Retina (tissue), 1 donor: Measurements from ENCODE around the gene SLC9A7.

Experiments used
- DNase-seq: peaks from one replicate; pipeline ENCODE4 v3.0.0-alpha.2; 2016

The SLC9A7 gene

DNA sequence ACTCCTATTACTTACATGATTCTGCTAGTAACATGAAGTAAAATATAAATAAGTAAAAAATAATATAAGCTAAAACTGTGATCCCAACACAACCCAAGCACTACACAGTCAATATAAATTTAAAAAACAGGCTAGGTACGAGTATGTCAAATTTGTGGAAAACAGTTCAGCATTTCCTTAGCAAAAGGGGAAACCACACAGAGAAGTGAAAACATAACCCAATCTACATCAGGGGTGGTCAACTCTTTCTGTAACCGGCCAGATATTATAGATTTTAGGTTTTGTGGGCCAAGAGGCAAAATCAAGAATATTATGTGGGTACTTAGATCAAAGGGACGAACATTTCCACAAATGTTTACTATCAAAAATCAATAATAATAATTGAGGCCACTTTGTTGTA is 115.3 kb downstream of the SLC9A7 start:
- DNase-seq, result no peak

DNA sequence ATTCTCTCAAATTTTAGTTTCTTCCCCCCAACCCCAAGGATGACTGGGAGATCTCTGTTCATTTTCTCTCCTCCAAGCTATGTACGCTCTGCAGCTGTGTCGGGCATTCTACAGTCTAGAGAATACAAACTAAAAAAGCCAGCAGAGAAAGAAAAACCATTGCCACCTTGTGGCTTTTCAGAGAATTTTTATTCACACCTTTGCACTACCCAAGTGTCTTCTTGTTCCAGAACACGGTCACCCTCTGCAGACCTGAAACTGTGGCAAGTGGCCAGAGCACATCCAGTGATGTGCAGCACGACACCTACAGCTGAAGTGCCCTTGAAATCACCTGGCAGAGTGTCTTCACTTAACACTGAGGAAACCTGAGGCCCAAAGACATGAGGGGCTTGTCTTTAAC is 116.8 kb downstream of the SLC9A7 start:
- DNase-seq, result no peak

DNA sequence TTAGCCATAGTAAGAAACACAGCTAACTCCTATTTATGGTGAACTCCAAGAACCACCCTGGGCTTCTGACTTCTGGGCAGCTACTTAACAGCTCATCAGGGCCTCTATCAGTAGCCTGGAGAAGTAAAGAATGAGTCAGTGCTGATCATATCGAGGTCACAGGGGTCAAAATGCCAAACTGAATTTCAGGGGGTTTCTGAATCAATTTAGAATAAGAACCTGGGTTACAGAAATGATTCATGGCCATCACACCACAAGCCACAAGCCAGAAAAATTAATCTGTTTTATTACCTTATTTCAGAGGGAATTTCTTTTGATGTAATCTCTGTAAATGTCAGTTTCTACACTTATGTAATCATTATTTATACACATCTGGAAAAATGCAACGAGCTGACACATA is 121.0 kb downstream of the SLC9A7 start:
- DNase-seq, result no peak

DNA sequence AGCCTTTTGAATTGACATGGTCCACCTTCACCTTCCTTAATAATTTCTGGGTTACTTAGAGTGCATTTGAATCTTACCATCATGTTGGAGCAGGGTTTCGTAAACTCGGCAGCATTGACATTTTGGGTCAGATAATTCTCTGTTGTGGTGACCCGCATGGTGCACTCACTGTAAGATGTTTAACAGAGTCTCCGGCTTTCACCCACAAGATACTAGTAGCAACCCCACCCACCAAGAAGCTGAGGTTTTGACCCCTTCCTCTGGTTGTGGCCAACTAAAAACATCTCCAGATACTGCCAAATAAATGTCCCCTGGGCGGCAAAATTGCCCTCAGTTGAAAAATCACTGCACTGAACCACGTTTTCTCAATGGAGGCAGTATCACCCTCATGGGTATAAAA is 122.7 kb downstream of the SLC9A7 start:
- no peak for DNase-seq

DNA sequence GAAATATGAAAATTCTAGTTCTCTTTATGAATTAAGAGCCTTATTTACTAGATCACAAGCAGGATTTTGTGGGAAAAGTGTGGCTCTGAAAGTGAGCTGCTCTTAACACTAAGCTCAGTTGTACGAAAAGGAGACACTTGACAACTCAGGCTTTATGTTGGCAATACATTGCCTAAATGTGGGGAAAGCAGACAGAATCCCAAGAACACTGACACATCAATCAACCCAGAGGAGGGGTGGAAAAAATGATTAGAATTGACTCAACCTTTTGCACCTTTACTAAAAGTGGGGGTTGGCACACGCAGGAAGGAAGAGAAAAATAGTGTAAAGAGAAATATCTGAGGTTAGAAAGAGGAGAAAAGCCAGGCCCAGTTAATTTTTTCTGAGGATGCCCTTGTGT is 123.7 kb downstream of the SLC9A7 start:
- no peak for DNase-seq

DNA sequence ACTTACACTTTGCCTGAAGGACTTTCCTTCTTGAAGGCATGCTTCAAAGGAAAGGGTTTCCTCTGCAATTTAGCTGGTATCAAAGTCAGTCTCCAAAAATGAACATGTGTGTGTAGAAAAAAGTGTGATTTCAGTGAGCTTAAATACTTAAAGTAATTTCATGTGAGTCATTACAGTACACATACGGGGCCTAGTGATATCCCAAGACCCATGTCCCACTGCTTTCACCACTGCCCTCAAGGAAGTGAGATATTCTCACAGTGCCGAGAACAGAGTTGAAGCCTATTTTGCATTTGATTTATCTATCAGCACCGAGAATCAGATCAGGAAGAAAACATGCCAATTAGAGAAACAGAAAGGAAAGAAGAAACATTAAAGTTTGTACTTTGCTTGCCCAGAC is 124.3 kb downstream of the SLC9A7 start:
- DNase-seq, result no peak

DNA sequence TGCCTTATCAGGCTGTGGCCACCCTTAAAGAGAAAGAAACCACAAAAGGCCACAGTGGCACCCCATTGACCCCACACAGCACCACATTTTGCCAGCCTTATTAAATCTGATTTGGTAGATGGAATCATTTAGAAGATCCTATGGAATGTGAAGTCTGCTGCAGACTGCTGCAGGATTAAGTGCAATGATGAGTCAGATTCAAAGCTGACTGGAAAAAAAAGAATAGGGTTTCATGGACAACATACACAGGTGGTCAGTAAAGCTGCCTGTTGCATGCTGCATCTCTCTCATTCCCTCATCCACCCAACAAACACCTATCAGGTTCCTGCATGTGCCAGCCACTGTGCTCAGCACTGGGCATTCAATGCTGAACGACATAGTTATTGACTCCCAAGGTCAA is 128.8 kb downstream of the SLC9A7 start:
- no peak for DNase-seq

DNA sequence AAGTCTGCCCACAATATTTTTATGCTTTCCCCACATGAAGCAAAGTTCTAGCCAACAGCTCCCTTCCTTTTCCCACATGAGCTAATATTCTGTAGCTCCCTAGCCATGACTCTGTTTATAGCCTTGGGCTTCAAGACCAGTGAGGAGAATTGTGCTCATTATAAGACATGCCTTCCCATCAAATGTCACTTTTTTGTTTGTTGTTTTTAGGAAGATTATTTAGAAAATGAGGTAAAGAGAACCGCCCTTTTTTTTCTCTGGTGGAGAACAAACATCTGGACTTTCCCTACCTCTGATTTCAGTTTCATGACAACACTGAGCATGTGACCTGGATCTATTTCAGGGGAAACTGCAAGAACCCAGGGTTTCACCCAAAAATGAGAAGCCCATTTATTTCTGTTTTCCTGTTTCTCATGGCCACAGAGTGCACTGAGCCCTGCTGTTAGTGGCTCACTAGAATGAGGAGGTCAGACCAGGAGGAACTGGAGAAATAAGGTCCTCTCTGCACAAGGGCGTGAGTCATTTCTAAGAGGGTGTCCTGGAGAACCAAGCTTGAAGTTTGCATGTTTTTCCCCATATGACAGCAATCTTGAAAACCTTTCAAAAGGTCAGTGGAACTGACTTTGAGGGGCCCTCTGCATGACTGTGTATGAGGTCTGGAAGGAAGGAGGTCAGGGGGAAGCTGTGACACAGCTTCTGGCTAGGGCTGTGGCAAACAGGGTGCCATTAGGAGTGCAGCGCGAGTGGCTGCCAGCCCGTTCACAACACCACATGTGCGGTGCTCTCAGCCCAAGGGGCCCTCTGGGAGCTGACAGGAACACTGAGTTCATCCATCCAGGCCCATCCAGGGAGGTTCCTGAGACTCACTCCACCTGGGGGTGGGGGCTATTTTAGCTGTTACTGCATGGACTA is 130.2 kb downstream of the SLC9A7 start:
- DNase-seq, result no peak

DNA sequence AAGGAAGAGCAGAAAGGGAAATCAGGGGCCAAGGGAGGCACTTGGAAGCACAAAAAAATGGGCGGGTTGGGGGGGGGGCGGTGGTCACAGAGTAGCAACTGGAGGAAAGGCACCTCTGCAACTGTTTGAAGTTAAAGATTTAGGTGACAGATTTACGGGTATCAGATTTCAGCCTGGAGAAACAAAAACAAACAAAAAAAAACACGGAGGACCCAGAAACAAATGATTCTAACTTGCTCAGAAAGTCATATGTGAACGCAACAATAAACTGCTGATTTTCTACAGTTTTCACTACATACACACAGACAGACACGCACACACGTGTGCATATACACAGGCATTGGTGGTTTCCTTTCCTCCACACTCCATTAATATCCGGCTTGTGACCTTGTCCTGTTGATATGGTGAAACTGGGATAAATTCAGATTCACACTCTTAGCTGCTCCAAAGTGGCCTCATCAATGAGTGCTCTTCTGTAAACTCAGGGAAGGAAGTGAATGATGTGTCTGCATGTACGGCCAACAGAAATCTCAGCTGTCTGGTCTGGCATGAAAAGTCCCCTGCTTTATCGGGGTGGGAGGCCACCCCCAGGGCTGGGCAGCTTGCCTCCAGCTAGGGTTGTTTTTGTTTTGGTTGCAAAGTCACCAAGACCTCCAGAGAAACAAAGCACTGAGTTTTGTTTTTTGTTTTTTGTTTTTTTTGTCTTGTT is 131.1 kb downstream of the SLC9A7 start:
- no peak for DNase-seq

DNA sequence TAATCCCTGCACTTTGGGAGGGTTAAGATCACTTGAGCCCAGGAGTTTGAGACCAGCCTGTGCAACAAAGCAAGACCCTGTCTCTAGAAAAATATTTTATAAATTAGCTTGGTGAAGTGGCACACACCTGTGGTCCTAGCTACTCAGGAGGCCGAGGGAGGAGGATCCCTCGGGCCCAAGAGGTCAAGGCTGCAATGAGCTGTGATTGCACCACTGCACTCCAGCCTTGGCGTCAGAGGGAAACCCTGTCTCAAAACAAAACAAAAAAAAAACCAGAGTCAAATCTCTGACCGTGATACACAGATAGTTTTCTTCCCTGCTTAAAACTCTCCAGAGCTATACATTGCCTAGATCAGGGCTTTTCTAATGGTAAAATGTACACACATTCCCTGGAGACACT is 131.9 kb downstream of the SLC9A7 start:
- DNase-seq, result no peak

DNA sequence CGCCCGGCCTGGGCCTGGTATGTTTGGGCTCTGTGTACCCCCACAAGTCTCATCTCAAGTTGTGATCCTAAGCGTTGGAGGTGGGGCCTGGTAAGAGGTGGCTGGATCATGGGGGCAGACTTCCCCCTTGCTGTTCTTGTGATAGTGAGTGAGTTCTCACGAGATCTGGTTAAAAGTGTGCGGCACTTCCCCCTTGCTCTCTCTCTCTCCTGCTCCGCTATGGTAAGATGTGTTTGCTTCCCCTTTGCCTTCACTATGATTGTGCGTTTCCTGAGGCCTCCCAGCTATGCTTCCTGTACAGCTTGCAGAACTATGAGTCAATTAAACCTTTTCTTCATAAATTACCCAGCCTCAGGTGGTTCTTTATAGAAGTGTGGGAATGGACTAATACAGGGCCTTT is 132.4 kb downstream of the SLC9A7 start:
- DNase-seq, result no peak

DNA sequence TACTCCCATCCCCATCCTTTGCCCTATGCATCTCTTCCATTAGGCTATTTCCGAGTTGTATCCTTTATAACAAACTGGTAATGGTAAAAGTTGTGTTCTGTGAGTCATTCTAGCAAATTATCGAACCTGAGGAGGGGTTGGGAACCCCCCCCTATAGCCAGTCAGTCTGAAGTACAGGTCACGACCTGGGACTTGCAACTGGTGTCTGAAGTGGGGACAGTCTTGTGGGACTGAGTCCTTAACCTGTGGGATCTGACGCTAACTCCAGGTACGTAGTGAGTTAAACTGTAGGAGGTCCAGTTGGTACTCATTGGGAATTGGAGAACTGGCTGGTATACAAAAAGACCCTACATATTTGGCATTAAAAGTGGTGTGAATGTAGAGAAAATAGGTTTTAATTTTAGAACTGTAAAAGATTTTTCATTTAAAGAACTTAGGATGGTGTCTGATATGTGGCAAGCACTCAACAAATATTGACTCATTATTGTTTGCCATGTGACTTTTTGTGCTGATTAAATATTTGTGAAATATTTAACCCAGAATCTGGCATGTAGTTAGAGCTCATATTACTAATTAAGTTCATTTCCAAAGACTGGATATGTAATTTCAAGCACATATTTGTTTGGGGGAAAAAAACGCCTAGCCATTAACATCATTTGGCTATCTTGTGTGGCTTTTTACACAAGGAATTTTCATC is 134.7 kb downstream of the SLC9A7 start:
- DNase-seq, result no peak

DNA sequence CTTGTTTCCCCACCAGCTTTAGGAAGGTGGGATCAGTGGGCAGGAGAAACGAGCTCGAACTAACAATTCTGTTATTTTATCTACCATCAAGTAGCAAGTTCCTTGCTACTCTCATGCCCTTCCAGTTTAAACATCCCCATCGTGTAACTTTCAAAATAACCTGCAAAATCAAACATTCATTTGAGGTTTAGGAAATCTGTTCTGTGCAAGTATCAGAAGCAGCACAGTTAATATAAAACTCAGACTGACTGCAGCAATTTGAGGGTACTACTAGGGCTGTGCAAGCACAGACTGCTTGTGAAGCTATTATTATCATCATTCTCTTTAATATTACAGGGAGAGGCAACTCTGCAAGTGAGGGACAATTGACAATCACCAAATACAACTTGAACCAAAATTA is 137.3 kb downstream of the SLC9A7 start:
- DNase-seq, result no peak

DNA sequence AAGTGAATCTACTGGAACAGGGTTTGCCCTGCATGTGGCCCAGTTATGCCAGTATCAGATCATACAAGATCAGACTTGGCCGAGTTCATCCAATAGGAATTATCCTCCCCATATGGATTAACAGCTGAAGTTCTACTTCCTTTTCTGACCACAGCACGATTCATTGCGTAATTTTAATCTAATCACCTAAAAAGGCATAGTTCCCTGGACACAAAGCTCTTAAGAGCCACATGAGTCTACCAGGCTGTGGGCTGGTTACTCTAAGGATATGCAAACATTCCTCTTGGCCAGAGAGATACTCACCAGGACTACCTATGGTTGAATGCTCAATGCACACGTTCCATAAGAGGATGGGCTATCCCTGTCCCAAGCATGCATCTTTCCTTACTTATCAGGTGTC is 138.4 kb downstream of the SLC9A7 start:
- DNase-seq, result no peak

DNA sequence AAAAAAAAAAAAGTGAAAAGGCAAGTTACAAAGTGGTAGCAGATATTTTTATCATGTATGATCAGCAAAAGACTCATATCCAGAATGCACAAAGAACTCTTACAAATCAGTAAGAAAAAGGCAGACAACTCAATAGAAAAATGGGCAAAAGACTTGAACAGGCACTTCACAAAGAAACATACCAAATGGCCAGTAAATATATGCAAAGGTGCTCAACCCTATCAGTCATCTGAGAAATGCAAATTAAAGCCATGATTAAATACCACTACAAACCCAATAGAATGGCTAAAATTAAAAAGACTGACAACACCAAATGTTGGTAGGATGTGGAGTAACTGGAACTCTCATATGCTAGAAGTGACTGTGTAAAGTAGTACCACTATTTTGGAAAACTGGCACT is 140.0 kb downstream of the SLC9A7 start:
- no peak for DNase-seq

DNA sequence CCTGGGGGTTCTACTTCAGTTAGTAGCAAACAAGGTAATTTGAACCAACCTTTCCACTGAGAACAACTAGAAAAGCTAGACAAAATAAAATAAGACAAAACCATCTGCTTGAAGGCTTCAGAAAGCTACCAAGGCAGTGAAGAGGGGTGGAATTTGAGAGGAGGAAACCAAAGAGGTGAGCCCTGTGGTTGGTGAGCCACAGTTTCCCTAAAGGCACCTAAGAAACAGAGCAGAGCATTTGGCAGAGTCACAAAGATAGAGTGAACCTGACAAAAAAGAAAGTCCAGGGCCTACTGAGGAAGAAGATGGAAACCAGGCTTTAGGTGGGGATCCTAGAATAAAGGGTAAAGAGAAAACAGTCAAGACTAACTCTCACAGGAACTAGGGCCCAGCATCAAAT is 141.0 kb downstream of the SLC9A7 start:
- DNase-seq, result no peak

DNA sequence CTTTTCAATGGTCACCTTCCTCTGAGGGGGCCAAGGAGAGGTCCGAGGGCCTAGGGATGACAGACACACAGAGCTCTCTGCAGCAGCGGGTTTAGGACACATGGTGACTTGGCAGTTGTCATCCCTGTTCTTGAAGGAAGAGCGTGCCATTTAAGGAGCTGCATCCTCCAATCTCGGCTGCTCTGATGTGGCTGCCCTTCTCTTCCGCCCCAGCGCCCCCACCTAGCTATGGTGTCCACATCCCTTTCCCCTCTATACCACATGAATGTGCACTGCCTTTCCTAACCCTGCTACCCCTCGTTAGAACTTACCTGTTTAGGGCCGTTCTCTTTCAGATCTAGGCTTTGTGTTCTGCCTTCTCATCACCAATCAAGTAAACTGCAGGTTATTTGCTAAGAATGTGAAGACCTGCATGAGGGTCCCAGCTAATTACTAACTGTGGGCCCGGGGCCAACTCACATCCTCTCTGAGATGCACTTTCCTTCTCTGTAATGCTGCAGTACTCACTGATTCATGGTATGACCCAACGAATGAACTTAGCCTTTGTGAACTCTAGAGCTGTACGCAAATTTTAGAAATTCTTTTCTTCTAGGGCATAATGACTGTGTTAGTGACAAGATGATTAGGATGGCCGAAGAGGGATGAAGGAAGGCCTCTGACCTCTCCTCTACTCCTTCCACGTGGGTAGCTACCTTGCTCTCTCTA is 147.1 kb downstream of the SLC9A7 start:
- no peak for DNase-seq

DNA sequence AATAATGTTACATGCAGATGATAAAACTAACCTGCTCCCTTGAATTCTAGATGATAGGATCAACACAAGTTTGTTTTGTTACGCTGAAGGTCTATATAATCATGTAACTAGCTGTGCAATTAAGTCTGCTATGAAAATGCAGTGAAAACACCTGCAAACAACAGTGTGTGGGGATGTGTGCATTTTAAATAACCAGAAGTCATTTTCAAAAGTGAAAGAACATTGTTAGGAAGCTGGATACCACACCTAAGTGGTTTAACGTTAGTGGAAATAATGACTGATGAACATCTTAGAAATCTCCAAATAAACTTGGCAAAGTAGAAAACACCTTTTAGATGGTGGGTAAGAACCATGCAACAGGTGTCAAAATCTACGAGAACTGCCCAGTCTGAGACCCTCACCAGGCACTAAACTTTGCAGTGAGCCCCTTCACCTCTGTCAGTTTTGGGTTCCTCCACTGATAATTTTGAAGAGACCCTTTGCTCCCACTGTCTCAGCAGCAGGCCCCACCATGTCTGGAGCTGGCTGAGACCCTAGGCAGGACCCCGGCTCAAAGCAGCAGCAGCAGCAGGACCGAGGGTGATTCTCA is 148.8 kb downstream of the SLC9A7 start:
- no peak for DNase-seq

DNA sequence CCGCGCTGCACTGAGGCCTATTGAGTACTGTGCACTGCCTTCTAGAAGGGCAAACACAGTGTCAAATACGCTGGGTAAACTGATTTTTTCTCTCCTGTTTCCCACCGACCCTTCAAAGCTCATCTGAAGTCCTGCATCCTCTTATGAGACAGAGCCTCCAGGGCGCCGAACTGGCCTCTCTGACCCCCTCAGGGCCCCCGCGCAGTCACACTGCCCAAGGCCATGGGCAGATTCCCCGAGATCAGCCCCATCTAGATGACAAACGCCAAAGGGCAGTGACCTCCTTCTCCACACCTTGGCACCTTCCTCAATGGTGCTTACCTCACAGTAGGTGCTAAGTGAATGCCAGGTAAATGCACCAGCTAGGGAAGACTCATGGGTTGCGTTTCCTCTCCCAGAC is 151.0 kb downstream of the SLC9A7 start:
- DNase-seq, result no peak

DNA sequence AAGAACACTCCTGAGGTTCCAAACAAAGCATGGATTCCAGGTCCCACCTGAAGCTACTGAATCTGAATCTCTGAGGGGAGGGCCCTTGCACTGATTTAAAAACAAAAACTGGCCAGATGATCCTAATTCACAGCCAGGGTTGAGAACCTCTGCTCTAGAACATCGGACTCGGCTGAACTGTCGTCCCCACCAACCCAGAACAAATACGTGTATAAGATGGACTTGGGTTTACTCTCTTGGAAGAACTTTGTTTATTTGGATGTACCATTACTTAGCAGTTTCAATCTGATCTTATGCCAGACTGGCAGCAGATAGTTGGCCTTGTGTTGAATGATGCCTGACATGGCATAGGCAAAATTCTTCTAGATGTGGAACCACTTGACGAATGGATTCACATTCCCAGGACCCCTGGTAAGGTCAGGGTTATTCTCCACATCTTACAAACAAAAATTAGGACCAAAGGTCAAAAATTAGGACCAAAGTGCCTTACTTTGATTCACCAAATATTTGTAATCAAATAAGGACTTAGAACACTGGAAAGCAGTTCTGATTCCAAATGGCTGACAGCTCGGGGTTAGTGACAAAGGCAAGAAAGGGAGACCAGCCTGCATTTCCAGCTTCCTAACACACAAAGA is 156.3 kb downstream of the SLC9A7 start:
- no peak for DNase-seq

DNA sequence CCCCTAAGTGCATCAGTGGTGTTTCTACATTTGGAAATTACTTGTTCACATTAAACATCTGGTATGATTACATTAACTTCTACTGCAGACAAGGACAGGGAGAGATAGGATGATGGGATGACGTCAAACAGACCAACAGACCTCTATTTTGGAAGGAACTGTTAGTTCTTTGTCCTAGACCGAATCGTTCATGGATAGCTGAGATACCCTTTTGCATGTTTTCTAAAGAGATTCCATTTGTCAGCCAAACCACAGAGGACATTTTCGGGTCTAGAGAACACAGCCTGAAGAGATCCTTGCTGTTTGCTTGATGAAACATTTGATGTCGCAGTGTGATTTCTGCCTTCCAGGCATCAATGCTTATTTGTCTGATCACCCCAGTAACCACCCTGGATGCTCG is 157.6 kb downstream of the SLC9A7 start:
- DNase-seq, result no peak

DNA sequence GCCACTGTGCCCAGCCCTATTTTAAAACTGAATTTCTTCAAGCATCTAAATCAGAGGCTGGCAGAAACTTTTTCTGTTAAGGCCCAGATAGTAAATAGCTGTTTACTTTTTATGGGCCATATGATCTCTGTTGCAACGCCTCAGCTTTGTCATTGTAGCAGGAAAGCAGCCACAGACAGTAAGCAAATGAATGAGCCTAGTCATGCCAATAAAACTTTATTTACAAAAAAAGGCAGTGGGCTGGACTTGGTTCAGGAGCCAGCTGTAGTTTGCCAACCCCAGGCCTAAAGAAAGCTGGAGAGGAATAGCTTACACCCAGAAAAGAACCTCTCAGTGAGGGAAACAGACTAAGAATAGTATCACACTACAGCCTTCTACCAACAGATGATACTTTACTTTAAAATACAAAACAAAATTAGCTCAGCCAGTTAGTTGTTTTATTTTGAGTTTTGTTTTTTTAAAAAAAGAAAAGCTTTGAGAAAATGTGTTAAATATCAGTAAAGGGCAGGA is 159.8 kb downstream of the SLC9A7 start:
- no peak for DNase-seq
